ENCODE measurements around the gene MIDN.
A peak's percentile ranks its signal among the peaks of the same experiment; 100 is the strongest.

The MIDN gene

GRCh38 chr19:1259206-1259875 is 11.0 kb downstream of the MIDN start:
- DNase-seq: no peak

GRCh38 chr19:1259876-1260748 is 11.7 kb downstream of the MIDN start:
- no peak for DNase-seq

- DNase-seq: peak; percentile 75
Observed at GRCh38 chr19:1260749-1261537, 12.6 kb downstream of the MIDN start.

- DNase-seq: no peak
Observed at GRCh38 chr19:1261538-1261797, 13.1 kb downstream of the MIDN start.

GRCh38 chr19:1261798-1262622 is 13.6 kb downstream of the MIDN start:
- peak; percentile 45 for DNase-seq

- no peak for DNase-seq
Observed at GRCh38 chr19:1262623-1263123, 14.3 kb downstream of the MIDN start.

GRCh38 chr19:1263188-1263587 is 14.8 kb downstream of the MIDN start:
- DNase-seq: no peak

- no peak for DNase-seq
Observed at GRCh38 chr19:1264801-1265614, 16.6 kb downstream of the MIDN start.

GRCh38 chr19:1265615-1266128 is 17.3 kb downstream of the MIDN start:
- DNase-seq: no peak

- no peak for DNase-seq
Observed at GRCh38 chr19:1266129-1266915, 17.9 kb downstream of the MIDN start.

GRCh38 chr19:1266916-1267476 is 18.6 kb downstream of the MIDN start:
- no peak for DNase-seq

- no peak for DNase-seq
Observed at GRCh38 chr19:1267477-1268225, 19.3 kb downstream of the MIDN start.

- DNase-seq: no peak
Observed at GRCh38 chr19:1268226-1269064, 20.1 kb downstream of the MIDN start.

DNA sequence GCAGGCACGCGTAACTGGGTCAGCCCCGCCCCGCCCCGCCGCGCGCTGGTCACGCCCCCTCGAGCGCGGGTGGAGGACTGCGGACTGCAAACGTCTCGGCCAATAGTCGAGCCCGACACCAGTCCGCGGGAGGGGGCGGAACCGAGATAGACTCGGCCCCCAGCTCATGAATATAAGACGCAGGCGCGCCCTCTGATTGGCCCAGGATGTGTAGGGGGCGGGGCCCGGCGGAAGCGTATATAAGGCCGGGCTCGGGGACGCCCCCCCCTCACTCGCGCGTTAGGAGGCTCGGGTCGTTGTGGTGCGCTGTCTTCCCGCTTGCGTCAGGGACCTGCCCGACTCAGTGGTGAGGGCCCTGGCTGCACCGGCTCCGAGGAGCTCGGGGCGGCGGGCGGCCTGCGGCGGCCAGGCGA is 20.7 kb downstream of the MIDN start, which contains the start of gene CIRBP:
Gene CIRBP (plus strand): TSS at position 268 of the 413 bp plus-strand sequence. CDS start 1,602 bp downstream, outside the sequence.
- DNase-seq: peak; percentile 84

GRCh38 chr19:1269478-1270212 is 21.3 kb downstream of the MIDN start:
- DNase-seq: peak; percentile 56

- no peak for DNase-seq
Observed at GRCh38 chr19:1270213-1270853, 21.9 kb downstream of the MIDN start.
